Erythroblast (primary cell): ENCODE data around the gene CYP2W1.

Experiments
- GATA1 ChIP-seq: IDR thresholded peaks from 2 replicates; pipeline ENCODE4 v1.6.1; 2011; ENCODE audit warnings: low read depth, mild to moderate bottlenecking, control low read depth, low read length, moderate library complexity
- POLR2A ChIP-seq: IDR thresholded peaks from 2 replicates; pipeline ENCODE4 v1.6.1; 2011; ENCODE audit warnings: mild to moderate bottlenecking, low read length

GRCh38 chr7:954330-955238, 28.4 kb upstream of the CYP2W1 start, which contains the start of gene ADAP1:
- no peak for TF ChIP-seq POLR2A
- no peak for TF ChIP-seq GATA1
